ENCODE data around the gene MRPS14.

The MRPS14 gene

DNA sequence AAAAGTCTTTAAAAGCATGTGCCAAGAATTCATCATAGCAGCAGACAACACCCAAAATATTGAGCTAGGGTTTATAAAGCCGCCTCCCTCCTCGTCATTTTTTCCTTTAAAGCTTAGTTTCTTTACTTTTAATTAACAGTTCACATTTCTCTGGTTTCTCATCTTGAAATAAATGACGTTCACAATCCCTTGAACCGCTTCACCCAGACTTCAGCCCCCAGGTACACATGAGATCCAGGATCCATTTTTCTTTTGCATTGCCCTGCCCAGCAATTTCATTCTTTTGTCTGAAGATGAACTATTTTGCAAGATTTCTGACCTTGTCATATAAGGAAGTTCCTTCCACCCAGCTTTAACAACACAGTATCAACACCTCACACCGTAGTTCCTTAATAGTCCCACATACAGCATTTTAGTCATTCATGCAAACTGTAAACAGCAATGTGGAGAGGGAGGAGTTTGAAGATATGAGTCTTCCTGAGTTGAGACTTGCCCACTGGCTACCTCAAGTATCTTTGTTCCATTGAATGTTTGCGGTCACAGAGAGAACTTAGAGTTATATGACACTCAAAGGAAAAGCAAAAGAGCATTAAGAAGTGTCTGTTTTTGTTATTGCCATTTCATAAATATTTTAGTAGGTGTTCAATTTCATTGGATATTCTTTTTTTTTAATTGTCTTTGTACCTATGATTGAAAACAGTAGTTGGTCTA, 58.8 kb downstream of the MRPS14 start:
- Histone ChIP-seq H3K27ac (peak overlapping the region in 20 of 21 experiments; percentile 67 to 96 (median 82)), H3K4me3 (peak overlapping the region in 5 of 7 experiments; percentile 14 to 30 (median 18))

DNA sequence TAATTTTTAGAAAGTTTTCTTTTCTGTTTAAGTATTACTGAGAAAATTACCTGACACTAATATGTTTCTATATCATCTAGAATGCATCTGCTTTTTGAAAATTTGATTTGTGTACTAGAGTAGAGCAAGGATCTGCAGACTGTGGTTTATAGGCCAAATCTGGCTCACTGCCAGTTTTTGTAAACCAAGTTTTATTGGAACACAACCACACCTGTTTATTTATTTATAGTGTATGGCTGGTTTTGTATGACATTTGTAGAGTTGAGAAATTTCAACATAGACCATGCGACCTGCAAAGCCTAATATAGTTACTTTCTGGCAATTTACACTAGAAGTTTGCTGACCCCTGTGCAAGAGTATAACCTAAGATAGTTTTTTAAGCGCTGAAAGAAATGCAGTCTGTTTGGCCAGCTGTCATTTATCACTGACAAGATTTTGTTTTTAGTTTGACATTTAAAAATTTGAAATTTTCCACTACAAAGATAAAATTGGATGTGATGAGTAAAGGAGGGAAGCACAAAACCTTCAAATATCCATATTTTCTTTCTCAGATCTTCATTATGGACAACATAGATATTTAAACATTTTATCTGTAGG, 59.6 kb downstream of the MRPS14 start:
- H3K27ac ChIP-seq, result peak overlapping the region in 17 of 21 experiments; percentile 48 to 96 (median 84)
- H3K4me3 ChIP-seq, result no peak overlapping the region
